Glomerular visceral epithelial cell (primary cell): ENCODE results near the gene NKD2.
"Not testable (repeated sequence)": the region's sequence is repeated elsewhere in the genome, so short reads cannot be mapped to it uniquely, and the experiment has no call there.

Experiments used
- DNase-seq: peaks from one replicate; pipeline ENCODE4 v3.0.0-alpha.2; 2016; ENCODE audit errors: extremely low spot score

The NKD2 gene

GRCh38 chr5:1000831-1001230 lies 7.8 kb upstream of the NKD2 start:
- not testable (repeated sequence) for DNase-seq

GRCh38 chr5:1001406-1002270 lies 7.0 kb upstream of the NKD2 start:
- no peak for DNase-seq

GRCh38 chr5:1002271-1002546 lies 6.4 kb upstream of the NKD2 start:
- no peak for DNase-seq

DNA sequence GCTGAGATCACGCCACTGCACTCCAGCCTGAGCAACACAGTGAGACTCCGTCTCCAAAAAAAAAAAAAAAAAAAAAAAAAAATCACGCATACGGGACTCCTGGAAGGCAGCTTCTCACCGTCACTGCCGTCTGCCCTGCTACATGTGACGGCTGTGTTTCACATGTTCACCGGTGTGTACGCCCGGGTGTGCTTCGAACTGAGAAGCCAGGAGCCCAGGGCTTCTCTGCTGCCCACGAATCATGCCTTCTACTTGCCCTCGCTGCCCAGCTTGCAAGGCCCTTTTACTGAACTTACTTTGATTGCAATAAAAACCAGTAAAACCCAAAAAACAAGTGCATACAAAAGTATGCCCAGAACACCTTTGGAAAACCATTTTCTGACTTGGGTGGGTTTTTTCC lies 5.8 kb upstream of the NKD2 start:
- no peak for DNase-seq

DNA sequence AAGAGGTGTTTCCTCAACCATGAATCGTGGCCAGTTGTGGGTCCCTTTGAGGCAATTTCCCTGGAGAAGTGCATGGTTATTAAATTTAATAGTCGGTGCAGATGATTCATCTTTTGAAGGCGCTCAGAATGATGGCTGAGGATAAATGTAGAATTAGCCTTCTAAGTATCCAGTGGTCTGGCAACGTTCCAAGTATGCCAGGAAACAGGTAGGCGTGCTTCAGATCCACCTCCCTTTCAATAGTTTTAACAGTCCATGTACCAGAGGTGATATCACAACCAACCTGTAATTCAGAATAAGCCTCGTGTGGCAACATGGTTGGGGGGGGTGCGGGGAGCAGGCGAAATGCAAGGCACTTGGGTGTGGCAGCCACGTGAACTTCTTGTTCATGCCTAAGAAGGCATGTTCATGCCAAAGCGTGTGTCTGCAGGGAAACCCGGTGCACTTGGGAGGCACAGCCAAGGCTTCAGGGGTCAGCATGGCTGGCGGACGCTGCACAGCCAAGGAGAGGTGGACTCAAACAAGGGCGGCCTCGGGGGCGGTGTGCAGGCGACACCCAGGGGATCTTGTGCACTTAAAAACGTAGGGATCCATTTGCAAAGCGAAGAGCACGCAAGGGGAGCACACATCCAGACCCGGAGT lies 5.2 kb upstream of the NKD2 start:
- peak; percentile 73 for DNase-seq

- DNase-seq = no peak
Measured at GRCh38 chr5:1004461-1005248, 3.9 kb upstream of the NKD2 start.

GRCh38 chr5:1005249-1005851 lies 3.3 kb upstream of the NKD2 start:
- no peak for DNase-seq

DNA sequence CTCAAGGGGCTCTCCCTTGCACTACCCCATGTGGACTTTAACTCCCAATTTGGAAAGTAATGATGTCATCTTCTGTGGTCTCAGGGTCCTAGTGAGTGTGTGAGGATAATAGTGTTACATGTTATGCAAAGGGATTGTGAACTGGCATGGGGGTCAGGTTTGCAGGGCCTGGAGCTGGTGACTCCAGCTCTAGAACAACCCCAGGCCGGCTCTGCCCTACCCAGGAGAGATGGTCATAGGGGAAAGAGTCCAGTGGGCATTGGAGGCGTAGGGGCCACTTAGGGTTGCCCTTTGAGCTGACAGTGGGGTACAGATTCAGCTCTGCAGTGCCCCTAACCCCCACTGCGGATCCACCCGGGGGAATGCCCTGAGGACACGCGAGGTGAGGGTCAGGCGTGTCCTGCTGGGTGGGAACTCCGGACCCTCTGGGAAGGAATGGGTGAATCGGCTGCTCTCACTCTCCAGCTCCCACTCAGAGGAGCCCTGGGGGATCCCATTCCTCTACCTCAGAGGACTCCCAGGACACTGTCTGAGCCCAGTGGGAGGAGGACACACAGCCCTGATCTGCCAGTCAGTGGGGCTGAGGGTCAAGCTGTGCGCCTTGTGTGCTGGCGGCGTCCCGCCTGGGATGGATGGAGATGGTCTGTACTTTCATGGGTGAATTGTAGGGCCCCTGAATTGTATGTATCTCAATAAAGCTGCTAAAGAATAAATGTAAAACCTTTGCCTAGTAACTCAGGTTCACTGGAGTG lies 2.5 kb upstream of the NKD2 start:
- no peak for DNase-seq

GRCh38 chr5:1006656-1007071 lies 1.9 kb upstream of the NKD2 start:
- DNase-seq = no peak

DNA sequence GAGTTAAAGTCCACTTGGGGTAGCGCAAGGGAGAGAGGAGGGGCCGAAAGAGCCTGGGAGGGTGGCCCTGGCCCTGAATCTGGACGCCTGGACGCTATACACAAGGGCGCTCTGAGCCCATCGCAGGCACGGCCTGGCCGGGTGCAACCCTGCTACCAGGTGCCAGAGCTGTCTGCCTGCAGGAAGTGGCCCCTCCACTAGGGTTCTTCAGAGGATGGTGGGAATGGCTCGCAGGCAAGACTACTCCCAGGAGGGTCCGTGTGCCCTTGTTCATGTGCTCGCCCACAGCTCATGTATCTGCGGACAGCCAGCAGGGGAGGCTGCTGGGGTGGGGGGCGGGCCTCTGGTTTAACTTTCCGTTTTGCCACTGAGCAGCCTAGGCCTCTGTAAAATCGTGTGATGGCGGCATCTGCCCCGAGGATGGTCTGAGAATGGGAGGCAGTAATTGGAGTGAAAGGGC lies 1.4 kb upstream of the NKD2 start:
- DNase-seq = no peak

GRCh38 chr5:1007681-1008450 lies 736 bp upstream of the NKD2 start:
- DNase-seq = no peak

DNA sequence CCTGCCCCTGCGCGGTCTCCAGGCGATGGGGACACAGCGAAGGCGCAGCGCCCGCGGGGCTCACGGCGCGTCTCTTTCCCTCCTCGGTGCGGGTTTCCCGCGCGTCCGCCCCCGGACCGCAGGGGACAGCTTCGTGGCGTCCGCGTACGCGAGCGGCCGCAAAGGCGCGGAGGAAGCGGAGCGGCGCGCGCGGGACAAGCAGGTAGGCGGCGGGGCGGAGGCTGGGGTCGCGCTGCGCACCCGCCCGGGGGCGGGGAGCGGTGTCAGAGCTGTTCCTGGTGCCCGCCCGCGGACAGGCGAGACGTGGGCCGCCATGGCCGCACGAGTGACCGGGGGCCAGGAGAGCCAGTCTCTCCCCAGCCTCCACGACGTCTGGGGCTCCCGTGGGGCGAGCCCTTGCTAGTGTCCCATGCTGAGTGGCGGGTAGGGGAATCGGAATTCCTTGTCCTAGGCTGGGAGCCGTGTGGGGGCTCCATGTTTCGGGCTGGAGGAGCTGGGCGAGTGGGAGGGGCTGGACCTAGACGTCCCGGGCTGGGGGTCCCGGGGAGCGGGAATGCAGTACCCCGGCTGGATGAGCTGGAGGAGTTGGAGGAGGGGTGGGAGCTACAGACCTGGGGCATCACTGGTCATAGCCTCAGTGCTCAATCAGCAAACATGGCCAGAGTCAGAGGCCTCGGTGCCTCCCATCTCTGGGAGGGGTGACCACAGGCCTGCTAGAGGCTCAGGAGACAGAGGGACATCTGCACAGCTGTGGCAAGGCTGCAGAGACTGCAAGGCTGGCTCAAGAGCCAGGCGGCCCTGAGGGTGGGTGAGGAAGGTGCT lies 968 bp downstream of the NKD2 start:
- no peak for DNase-seq

- DNase-seq = no peak
Measured at GRCh38 chr5:1010181-1010510, 1.5 kb downstream of the NKD2 start.

DNA sequence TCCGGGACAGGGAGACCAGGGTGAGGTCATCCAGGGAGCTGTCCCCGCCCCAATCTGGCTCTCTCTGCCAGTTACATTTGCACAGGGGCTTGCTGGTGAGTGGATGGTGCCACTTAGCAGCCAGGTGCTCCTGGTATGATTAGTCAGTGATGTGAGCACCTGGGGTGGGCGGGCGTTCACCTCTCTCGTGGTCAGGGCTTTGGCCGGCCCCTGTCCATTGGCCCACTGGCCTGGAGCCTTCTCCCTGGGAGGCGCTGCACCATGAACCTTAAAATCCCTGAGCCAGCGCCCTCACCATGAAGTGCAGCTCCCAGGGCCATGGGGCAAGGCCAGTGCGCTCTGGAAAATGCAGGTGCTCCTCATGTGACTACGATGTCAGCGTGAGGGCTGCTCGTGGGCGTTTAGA lies 2.0 kb downstream of the NKD2 start:
- DNase-seq = no peak

- peak; percentile 42 for DNase-seq
Measured at GRCh38 chr5:1011226-1011631, 2.6 kb downstream of the NKD2 start.

DNA sequence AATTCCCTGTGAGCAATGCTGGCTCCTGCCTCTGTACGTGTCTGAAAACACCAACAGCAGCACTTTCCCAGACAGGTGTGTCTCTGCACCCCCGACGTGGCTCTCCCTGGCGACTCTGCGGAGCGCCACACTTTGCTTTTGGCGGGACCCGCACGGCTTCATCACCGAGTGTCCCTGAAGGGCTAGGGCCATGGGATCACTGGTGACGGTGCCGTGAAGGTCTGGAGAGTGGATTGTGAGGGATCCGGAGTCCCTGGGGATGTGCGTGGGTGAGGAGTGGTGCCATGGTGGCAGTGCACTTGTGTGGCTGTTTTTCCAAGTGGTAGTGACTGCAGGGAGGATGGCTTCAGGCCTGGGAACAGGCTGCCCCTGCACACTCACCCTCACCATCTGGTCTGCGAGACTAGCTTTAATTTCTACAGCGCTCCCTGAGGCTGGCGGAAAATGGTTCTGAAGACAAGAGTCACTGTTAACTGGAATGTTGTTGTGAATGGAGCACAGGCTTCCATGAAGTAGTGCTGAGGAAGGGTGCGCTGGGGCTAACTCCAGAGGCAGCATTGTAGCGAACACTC lies 3.2 kb downstream of the NKD2 start:
- no peak for DNase-seq

- no peak for DNase-seq
Measured at GRCh38 chr5:1012313-1012841, 3.8 kb downstream of the NKD2 start.

DNA sequence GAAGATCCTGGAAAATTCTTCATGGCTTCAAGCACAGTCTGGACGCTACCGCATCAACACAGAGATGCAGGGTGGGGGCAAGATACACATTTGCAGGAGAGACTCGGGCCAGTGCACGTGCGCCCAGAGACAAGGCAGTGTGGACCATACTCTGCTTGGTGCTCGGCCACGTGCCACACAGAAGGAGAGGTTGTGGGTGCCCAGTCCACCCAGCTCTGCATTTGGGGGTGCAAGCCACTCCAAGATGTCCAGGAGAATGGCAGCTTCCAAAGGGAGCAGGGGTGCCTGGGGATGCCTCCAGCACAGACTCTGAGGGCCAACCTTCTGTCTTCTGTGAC lies 4.3 kb downstream of the NKD2 start:
- DNase-seq = no peak

DNA sequence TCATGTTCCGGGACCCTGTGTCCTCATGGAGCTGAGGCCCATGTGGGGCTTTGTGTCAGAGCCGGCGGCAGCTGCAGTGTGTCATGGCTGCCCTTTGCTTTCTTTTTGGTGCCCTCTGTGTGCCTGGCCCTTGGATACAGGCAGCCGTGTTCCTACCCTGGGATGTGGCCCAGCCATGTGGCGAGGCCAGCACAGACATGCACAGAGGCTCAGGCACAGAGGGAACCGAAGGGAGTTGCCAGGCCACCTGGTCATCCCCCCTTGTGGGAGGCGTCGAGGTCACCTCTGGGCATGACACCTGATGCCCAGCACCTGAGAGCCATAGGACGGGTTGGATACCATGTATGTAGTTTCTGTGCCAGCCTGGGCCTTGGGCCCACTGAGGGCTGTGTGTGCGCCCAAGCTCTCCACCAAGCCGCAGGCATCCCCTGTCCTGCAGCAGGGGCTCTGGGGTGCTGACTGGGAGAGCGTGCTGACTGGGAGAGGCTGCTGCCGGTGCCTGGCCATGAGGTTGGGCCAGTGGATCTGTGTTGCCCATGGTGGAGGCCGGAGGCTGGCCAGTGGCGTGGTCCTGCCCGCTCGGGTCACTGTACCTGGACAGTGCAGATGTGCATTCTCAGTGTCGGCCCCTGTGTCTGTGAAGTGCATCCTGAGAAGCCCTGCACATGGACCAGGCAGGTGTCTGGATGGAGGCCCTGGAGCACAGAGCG lies 4.8 kb downstream of the NKD2 start:
- DNase-seq = no peak
